Stimulated activated naive CD4-positive, alpha-beta T cell (primary cell): Measurements from ENCODE around the gene CCKAR.
"Not testable (repeated sequence)": the region's sequence is repeated elsewhere in the genome, so short reads cannot be mapped to it uniquely, and the experiment has no call there.

Experiments
- DNase-seq, 6 experiments: peaks; one replicate each; lab custom pipeline; 2025; lab: John Stamatoyannopoulos, UW

The CCKAR gene, protein sequence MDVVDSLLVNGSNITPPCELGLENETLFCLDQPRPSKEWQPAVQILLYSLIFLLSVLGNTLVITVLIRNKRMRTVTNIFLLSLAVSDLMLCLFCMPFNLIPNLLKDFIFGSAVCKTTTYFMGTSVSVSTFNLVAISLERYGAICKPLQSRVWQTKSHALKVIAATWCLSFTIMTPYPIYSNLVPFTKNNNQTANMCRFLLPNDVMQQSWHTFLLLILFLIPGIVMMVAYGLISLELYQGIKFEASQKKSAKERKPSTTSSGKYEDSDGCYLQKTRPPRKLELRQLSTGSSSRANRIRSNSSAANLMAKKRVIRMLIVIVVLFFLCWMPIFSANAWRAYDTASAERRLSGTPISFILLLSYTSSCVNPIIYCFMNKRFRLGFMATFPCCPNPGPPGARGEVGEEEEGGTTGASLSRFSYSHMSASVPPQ

GRCh38 chr4:26490111-26490959 lies at the start of gene CCKAR:
Gene CCKAR, minus strand, starts transcription at chr4:26490484. Its CDS starts 217 bp downstream, at chr4:26490267.
- DNase-seq = no peak

- DNase-seq = no peak
These were observed 43.4 kb upstream of the CCKAR start for GRCh38 chr4:26533685-26534084.

DNA sequence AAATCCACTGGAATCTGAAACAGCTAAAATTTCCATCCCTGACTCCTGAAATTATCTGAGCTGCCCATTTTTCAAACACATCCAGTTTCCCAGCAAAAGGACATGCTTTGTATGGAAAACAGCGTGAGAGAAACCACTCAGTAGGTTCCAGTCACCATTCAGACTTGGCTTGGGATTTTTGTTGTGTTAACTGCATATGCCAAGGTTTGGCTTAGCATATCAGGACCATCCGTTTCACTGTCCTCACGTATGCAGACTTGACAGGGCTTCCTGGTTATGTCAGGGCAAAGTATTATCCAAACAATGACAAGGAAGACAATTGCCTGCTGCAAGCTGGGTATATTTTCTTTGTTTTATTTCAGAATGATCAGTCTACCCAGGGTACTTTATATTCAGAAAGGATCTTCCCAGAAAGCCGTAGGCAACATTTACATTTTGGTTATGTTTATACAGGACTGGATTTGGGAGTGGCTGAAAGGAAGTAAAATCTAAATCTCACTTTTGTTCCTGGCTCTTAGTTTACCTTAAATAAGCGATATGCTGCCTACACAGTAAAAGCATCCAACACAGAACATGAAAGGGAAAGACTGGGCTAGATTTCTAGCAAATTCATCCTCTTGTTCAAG lies 41.3 kb upstream of the CCKAR start:
- no peak for DNase-seq

- no peak for DNase-seq
These were observed 39.8 kb upstream of the CCKAR start for GRCh38 chr4:26530099-26530498.

DNA sequence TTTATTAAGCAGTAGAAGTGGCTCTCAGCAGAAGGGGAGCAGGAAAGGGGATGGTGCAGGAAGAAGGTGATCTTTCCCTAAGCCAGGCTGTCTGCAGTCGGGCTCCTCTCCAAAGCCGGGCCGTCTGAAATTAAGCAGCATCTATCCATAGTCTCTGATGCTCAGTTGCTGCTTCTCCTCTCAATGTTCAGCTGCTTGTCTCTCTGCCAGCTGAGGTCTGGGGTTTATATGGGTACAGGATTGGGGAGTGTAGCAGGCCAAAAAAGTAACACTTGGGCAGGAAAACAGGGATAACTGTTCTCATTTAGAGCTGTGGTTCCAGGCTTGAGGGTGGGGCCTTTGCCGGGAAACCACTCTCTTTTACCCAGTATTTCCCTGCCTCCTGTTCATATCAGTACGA lies 39.2 kb upstream of the CCKAR start:
- DNase-seq = no peak

- DNase-seq = no peak
These were observed 35.5 kb upstream of the CCKAR start for GRCh38 chr4:26525771-26526150.

DNA sequence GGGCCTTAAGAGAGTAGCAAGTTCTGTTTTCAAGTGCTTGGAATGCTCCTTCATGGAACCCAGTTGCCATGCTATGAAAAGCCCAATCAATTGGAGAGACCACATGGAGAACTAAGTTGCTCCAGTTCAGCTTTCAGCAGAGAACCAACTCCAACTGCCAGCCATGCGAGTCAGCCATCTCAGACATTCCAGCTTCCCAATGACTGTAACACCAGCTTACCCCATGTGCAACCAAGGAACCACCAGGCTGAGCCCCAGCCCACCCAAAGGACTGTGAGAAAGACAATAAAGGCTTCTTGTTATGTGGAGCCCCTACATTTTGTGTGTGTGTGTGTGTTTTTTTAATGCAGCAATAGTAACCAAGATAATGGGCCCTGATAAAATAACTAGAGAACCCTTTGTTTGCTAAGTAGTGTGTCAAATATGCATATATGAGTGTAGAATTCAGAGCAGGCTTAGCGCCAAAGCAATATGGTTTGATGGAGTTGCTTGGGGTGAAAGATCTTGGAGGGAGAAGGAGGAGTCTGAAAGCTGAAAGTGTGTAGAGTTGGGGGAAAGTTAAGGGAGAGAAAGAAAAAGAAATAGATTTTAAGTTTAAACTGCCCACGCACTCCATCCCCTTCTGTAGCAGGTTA lies 35.0 kb upstream of the CCKAR start:
- DNase-seq = no peak

DNA sequence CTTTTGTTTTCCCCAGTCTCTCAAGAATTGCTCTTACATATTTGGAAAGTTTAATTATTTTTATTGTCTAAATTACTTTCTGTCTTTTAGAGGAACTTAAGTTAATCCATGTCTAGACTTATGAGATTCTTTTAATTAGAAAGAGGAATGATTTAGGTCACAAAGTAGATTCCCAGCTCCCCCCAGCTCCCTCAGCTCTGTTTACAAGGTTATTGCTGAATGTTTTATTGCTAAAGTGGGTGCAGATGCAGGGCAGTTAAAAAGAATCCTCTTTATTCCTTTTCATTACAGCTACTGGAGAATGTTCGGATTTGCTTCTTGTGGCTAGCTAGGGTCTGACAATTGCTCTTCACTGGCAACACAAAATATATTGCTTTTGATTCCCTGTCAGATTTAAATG lies 33.7 kb upstream of the CCKAR start:
- no peak for DNase-seq

GRCh38 chr4:26522478-26522877 lies 32.2 kb upstream of the CCKAR start:
- DNase-seq = no peak

DNA sequence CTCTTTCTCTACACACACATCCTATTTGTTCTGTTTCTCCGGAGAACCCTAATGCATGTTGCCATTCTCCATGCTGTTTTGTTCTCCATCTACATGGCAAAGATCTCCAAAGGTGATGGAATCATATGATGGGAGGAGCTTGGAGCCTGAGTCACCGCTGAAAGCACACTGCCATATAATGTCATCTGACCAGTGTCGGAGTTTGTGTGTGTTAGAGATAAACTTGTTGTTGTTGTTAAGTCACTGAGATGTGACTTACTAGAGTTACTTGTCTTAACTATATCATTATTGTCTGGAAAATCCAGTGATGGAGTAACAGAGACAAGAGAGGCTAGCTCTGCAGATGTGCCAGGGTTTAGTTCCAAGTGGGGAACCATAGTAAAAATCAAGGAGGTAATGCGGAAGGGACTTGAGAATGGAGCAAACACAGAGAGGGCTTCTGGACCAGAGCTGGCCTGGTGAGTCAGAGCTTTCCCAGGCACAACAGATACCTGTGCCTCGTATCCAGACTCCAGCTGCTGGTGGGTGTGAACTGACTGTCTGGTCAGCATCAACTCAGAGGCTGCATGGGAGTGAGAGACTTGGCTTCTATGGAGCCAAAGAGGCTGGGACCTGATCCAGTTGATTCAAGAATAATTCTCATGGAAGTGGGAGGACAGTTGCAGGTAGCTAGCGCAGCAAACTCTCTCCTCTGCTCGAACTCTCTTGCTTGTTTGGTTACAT lies 30.6 kb upstream of the CCKAR start:
- no peak for DNase-seq

DNA sequence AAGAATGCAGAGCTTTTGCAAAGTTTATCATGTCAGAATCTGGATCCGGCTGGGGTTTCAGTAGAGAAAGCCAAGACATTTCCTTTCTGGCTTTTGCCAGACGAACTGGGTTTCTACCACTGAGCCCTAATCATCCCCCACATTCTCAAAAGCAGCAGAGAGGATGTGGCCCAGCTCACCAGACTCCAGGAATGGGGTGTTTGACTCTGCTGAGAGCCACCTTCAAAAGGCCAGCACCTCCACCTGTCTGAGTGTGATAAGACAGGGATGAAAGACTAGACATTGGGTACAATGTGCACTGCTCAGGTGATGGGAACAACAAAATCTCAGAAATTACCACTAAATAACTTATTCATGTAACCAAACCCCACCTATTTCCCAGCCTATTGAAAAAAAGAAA lies 25.7 kb upstream of the CCKAR start:
- DNase-seq = no peak

DNA sequence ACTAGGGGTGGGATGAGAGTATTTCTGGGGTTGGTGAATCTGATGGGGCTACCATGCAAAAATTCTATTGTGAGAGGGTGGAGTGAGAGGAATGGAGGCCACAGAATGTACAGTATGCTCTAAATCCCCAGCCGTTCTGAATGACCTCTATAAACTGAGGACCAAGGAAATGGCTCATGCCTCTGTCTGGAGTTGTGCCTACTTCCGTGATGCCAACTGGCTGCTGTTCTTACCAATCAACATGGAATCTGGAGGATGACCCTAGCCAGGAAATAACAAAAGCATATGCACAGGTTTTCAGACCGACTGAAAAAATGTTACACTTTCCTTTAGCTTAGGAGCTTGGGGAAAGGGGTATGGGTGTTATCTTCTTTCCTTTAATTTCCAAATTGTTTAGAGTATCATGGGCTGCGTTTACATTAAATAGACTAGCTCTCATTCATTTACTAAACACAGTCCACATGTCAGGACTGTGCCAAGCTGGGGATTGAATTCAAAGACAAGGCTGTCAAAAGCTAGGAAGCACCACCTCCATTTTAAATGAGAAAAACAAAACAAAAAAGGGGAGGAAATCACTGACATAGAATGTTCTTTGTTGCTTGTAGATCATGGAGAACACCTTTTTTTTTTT lies 20.2 kb upstream of the CCKAR start:
- no peak for DNase-seq

DNA sequence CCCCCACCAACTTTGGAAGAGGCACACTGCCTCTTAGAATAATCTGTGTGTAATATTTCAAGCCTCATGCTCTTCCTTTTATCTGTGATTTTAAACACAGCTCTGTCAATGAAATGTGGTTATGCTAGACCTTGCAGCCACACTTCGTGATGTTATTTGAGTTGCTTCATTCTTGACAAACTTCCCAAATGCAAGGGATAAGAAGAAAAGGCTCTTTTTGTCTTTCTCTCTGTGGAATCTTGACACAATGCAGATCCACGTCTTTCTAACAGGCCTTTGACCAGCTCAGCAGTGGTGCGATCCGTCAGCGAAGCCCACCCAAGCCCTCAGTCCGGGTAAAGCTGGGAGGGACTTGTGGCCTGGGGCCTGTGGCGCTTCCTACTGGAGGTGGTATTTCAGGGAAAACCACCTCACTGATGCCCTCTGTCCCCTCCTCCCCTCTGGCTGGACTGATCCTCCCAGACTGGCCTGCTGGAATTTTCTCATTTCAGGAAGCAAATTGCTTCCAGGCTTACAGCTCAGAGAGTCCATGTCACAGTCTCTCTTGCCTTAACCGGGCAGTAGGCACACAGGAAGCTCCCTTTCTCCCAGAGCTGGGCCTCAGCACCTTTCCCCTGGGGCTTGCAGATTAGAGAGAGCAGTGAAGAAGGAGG lies 19.5 kb upstream of the CCKAR start:
- DNase-seq = no peak

- DNase-seq = no peak
These were observed 17.0 kb upstream of the CCKAR start for GRCh38 chr4:26507286-26507685.

DNA sequence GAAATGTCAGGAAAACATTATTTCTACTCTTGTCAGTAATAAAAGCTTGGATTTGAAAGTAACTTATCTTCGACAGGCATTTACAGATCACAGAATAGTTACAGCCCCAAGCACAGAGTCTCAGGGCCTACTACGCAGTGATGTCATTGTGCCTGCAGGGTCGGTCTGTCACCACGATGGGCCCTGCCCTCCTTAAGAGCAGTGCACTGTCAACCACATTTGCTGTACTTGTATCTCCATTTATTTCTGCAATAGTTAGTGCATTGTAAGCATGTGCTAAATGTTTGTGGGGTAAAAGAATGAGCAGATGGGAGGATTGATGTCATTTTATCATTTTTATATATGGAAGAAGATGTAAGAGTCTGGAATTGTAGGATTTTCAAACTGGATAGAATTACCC lies 13.6 kb upstream of the CCKAR start:
- no peak for DNase-seq

DNA sequence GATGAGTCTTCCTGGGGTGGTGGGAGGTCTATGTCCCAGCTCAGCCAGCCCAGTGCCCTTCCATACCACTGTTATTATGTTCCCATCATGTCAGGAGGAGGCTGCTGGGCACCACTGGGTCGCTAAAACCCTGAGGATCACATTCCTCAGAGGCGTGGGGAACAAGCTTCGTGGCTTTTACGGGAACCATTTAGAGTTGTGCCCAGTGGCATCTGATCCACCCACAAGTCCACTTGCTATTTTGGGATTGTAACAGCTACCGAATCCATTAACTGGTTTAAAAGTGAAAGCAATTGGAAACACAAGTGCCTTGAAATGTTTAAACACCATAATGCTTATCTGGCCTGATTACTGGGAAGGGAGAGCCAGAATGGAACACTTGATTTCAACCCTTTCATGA lies 13.1 kb upstream of the CCKAR start:
- no peak for DNase-seq

- DNase-seq = not testable (repeated sequence)
These were observed 10.3 kb upstream of the CCKAR start for GRCh38 chr4:26500565-26500999.

DNA sequence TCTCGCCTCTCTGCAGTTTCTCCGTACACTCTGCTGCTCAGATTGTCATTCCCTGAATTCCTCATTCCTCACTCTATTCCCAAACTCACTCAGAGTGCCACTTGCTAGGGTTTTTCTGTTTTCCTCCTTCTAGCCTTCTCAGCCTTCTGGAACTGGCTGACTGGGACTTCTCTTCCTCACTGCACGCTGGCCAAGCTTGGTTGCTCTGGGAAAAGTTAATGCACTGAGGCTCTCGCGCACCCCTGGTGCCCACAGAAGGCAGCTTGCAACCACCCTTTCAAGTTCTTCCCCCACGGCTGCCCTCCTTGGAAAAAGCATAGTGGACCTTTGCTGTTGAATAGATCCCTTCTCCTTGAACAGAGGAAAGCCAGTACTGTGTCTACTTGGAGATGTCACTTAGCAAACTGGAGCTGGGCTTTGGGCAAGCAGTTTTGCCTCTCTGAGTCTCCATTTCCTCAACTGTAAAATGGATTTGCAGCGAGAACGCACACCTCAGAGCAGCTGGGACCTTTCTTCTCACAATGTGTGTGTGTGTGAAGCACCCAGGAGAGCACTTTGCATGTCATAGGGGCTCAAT lies 6.0 kb upstream of the CCKAR start:
- no peak for DNase-seq

DNA sequence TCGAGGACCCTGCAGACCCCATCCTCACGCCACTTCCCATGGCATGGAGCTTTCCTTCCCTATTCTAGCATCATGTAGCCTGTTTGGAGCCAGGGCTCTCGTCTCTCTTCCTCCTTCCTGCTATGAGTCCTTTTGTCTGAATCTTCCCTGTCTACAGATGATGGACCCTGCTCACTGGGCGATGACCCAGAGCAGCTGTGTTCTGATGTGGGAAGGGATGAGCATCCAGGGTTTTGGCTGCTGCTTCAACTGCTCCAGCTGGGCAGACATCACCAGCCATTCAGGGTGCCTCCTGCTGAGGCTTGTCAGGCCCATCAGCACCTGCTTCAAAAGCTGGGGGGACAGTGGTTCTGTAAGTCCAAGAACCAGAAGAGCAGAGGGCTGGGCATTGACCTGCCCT lies 3.2 kb upstream of the CCKAR start:
- DNase-seq = no peak
